HepG2 (cell line): ENCODE results near the gene ID4. TPM values are rescaled to one million over a fixed set of nuclear protein-coding genes. Genes with fewer than 3 reads are reported as not detected.

Source experiments
- ATAC-seq: fragments of 200-7000 bp; cut with Tn5 transposase; 3 replicates; pipeline ENCODE4 v1.9.1; 2020; ENCODE audit warnings: mild to moderate bottlenecking, moderate library complexity
- BruUV-seq: library from RNA; stranded (reverse); fragments of 400-500 nt; replicated peaks from 2 replicates; lab custom pipeline; 2021; lab: Mats Ljungman, UMichigan
- CTCF ChIA-PET: fragments of 300-600 bp; formaldehyde crosslinking; extraction: SDS; loops from one replicate; lab custom pipeline; 2021; ENCODE audit warnings: low total read pairs, inconsistent platforms, low intra/inter-chr PET ratio; lab: Yijun Ruan, JAX
- POLR2A ChIA-PET: fragments of 350-600 bp; sonication (Branson Sonifier 250); formaldehyde crosslinking; loops from one replicate; lab custom pipeline; 2020; ENCODE audit warnings: antibody characterized with exemption, inconsistent platforms; lab: Yijun Ruan, JAX
- DNase-seq: peaks from one replicate; pipeline ENCODE4 v3.0.0-alpha.2; 2015; ENCODE audit warnings: low spot score
- FAIRE-seq: peaks from 3 replicates; lab custom pipeline; 2011; peaks lifted over from hg19 to GRCh38; lab: Jason Lieb, UNC
- H2AFZ ChIP-seq: one replicate; pipeline ENCODE4 v1.6.1; 2011; ENCODE audit warnings: low read length, inconsistent platforms
- H3K27ac ChIP-seq: fragments of 300-600 bp; 3 replicates; pipeline ENCODE4 v1.8.0; 2011; ENCODE audit warnings: mixed run types, mild to moderate bottlenecking, mixed read lengths, low read length, inconsistent platforms; ENCODE audit not compliant: insufficient read depth; ENCODE audit errors: extremely low read length
- H3K27me3 ChIP-seq, 2 experiments: fragments of 200-600 bp in 1 of 2; 2 replicates in 1 of 2; 3 replicates in 1 of 2; pipeline versions ENCODE4 v1.6.0 to v1.8.0; 2011; ENCODE audit warnings: low read length in 2 of 2, mild to moderate bottlenecking in 2 of 2, moderate library complexity in 2 of 2, inconsistent platforms in 1 of 2; ENCODE audit not compliant: insufficient read depth in 2 of 2, control insufficient read depth in 1 of 2
- H3K36me3 ChIP-seq, 2 experiments: fragments of 200-600 bp in 1 of 2; replicated peaks in 1 of 2; 2 replicates in 1 of 2; 3 replicates in 1 of 2; pipeline versions ENCODE4 v1.5.1 to v1.8.0; 2011; ENCODE audit warnings: low read length in 2 of 2, inconsistent platforms in 1 of 2; ENCODE audit not compliant: insufficient read depth in 2 of 2, control insufficient read depth in 1 of 2
- H3K4me1 ChIP-seq: 2 replicates; pipeline ENCODE4 v1.5.1; 2012; ENCODE audit warnings: low read length, inconsistent platforms; ENCODE audit not compliant: insufficient read depth
- H3K4me2 ChIP-seq: 2 replicates; pipeline ENCODE4 v1.6.0; 2011; ENCODE audit warnings: low read depth, low read length, inconsistent platforms
- H3K4me3 ChIP-seq, 3 experiments: fragments of 200-600 bp in 1 of 3; sonication (generic), shearing (Covaris generic) in 1 of 3; replicated peaks in 1 of 3; 2 replicates each; pipeline ENCODE4 v1.5.1; 2011 to 2016; ENCODE audit warnings: low read length in 3 of 3, inconsistent platforms in 2 of 3, low read depth in 2 of 3, mild to moderate bottlenecking in 2 of 3, control low read depth in 1 of 3, mixed read lengths in 1 of 3; ENCODE audit not compliant: insufficient read depth in 1 of 3
- H3K79me2 ChIP-seq: one replicate; pipeline ENCODE4 v1.6.1; 2011; ENCODE audit warnings: low read length, inconsistent platforms; ENCODE audit not compliant: insufficient read depth
- H3K9ac ChIP-seq: 2 replicates; pipeline ENCODE4 v1.6.0; 2011; ENCODE audit warnings: mild to moderate bottlenecking, low read depth, low read length, inconsistent platforms; ENCODE audit not compliant: insufficient read depth
- H3K9me3 ChIP-seq: 2 replicates; pipeline ENCODE4 v1.5.1; 2012; ENCODE audit warnings: mild to moderate bottlenecking, low read length
- H4K20me1 ChIP-seq: 2 replicates; pipeline ENCODE4 v1.6.0; 2011; ENCODE audit warnings: inconsistent platforms, mild to moderate bottlenecking, low read length, moderate library complexity; ENCODE audit not compliant: insufficient read depth
- ARNTL ChIP-seq: sonication (generic); formaldehyde crosslinking; IDR thresholded peaks from 2 replicates; pipeline ENCODE4 v1.4.0; 2020; ENCODE audit warnings: mild to moderate bottlenecking, missing genetic modification reagents
- CTCF ChIP-seq: sonication (generic); formaldehyde crosslinking; IDR thresholded peaks from 2 replicates; pipeline ENCODE4 v1.5.0; 2020; ENCODE audit warnings: mild to moderate bottlenecking, missing genetic modification reagents, moderate library complexity
- DMAP1 ChIP-seq: IDR thresholded peaks from 2 replicates; pipeline ENCODE4 v1.6.1; 2016
- DNMT1 ChIP-seq: sonication (generic); formaldehyde crosslinking; IDR thresholded peaks from 2 replicates; pipeline ENCODE4 v1.5.1; 2020; ENCODE audit warnings: mild to moderate bottlenecking, missing genetic modification reagents
- FOXO1 ChIP-seq: sonication (generic); formaldehyde crosslinking; IDR thresholded peaks from 2 replicates; pipeline ENCODE4 v1.4.0; 2020; ENCODE audit warnings: missing genetic modification reagents
- HNF1A ChIP-seq, 2 experiments: sonication (generic) in 1 of 2; formaldehyde crosslinking in 1 of 2; IDR thresholded peaks; 2 replicates each; pipeline versions ENCODE4 v1.4.0 to v1.6.1; 2016 to 2020; ENCODE audit warnings: borderline replicate concordance in 1 of 2, low read depth in 1 of 2, mild to moderate bottlenecking in 1 of 2, missing genetic modification reagents in 1 of 2
- JUND ChIP-seq: sonication (generic); formaldehyde crosslinking; IDR thresholded peaks from 2 replicates; pipeline ENCODE4 v1.8.0; 2022; ENCODE audit warnings: mild to moderate bottlenecking, missing genetic modification reagents
- SALL1 ChIP-seq: sonication (generic); formaldehyde crosslinking; IDR thresholded peaks from 2 replicates; pipeline ENCODE4 v1.8.0; 2022; ENCODE audit warnings: mild to moderate bottlenecking, missing genetic modification reagents
- SETDB1 ChIP-seq: sonication (generic); formaldehyde crosslinking; IDR thresholded peaks from 2 replicates; pipeline ENCODE4 v1.5.1; 2020; ENCODE audit warnings: missing genetic modification reagents, mild to moderate bottlenecking, borderline replicate concordance
- SMC3 ChIP-seq: IDR thresholded peaks from 2 replicates; pipeline ENCODE4 v1.6.1; 2011; ENCODE audit warnings: low read length, improper control_type of control experiment
- TBP ChIP-seq: sonication (generic); formaldehyde crosslinking; IDR thresholded peaks from 2 replicates; pipeline ENCODE4 v1.5.0; 2020; ENCODE audit warnings: missing genetic modification reagents
- ZBTB37 ChIP-seq: sonication (generic); formaldehyde crosslinking; IDR thresholded peaks from 2 replicates; pipeline ENCODE4 v1.4.0; 2020; ENCODE audit warnings: mild to moderate bottlenecking, missing genetic modification reagents
- ZFP62 ChIP-seq: sonication (generic); formaldehyde crosslinking; IDR thresholded peaks from 2 replicates; pipeline ENCODE4 v1.4.0; 2020; ENCODE audit warnings: missing genetic modification reagents
- ZNF691 ChIP-seq: sonication (generic); formaldehyde crosslinking; IDR thresholded peaks from 2 replicates; pipeline ENCODE4 v1.4.0; 2020; ENCODE audit warnings: missing genetic modification reagents, low read depth, mild to moderate bottlenecking, borderline replicate concordance
- WGBS: methylation state at CpG from one replicate; pipeline ENCODE4 v1.1.6; 2017; ENCODE audit warnings: low lambda C conversion rate; 5-methylcytosine and 5-hydroxymethylcytosine counted together
- in situ Hi-C: cut with HindIII; loops from 2 replicates; pipeline ENCODE4 v1.10.0; 2017; ENCODE audit warnings: low pct_unique_long_range_greater_than_20kb; ENCODE audit not compliant: extremely low pct_ligation_motif_present
- intact Hi-C: fragments of 100-400 bp; cut with micrococcal nuclease; formaldehyde crosslinking; loops from one replicate; pipeline ENCODE4 v1.10.0; 2022; ENCODE audit not compliant: unreplicated experiment
- polyA plus RNA-seq, 8 experiments: library from polyadenylated mRNA; depleted of rRNA in 3 of 8; stranded (reverse) in 7 of 8; unstranded in 1 of 8; fragments of >200 nt; fragmentation: Illumina TruSeq in 4 of 8; extraction: Trizol in 4 of 8; gene quantifications; 2 replicates each; pipeline versions ENCODE4 v1.2.1 to v1.2.3, GENCODE V29; 2011 to 2016; ENCODE audit warnings: low read depth in 4 of 8, missing spikeins in 1 of 8, mixed read lengths in 1 of 8; ENCODE audit not compliant: insufficient read depth in 1 of 8
- total RNA-seq, 5 experiments: library from RNA; depleted of rRNA; stranded (reverse); fragments of >200 nt; fragmentation: Illumina TruSeq; extraction: Trizol; gene quantifications; 2 replicates each; pipeline ENCODE4 v1.2.3, GENCODE V29; 2016; ENCODE audit warnings: low read depth in 1 of 5

ID4 gene
- total and polyA plus RNA-seq, 2 of the 13 experiments (the other 11 are each of a cell fraction or from before 2014, with no cell fraction given): 0.20 to 0.44 TPM

- no peak for DNase-seq
- H3K4me1 ChIP-seq: peaks cover 32% of the 10 kb centered on the region
- in situ Hi-C loops (loop anchor here (25.0 kb wide), 1 partner anchor 1580 kb away; the partner anchor contains the start of gene DEK), intact Hi-C loops (no loop called here)
- CTCF ChIA-PET: no interaction called here
- no peak overlapping the region for H3K4me3 ChIP-seq
- no TSS peak for BruUV-seq
- H3K9me3 ChIP-seq: no peaks in the 10 kb centered on the region
- POLR2A ChIA-PET: no interaction called here
- FAIRE-seq: no peak
- no peak overlapping the region for H2AFZ ChIP-seq
- TF ChIP-seq HNF1A (IDR thresholded peaks at IDR 0.05; ENCODE audit: low read depth) (no peak), HNF1A (CRISPR knock-in tag; IDR thresholded peaks at IDR 0.05; ENCODE audit: borderline replicate concordance) (no peak), ARNTL (CRISPR knock-in tag) (no peak), JUND (CRISPR knock-in tag) (no peak), DNMT1 (CRISPR knock-in tag) (no peak), TBP (CRISPR knock-in tag) (no peak), SETDB1 (CRISPR knock-in tag) (no peak), ZBTB37 (CRISPR knock-in tag) (no peak), DMAP1 (CRISPR knock-in tag) (no peak), SMC3 (no peak), CTCF (CRISPR knock-in tag) (no peak), ZFP62 (no peak), ZNF691 (CRISPR knock-in tag) (no peak), FOXO1 (CRISPR knock-in tag) (no peak), SALL1 (CRISPR knock-in tag) (no peak)
- H3K36me3 ChIP-seq: no peaks in the 10 kb centered on the region
- H3K27ac ChIP-seq: no peak overlapping the region
- no peaks in the 10 kb centered on the region for H4K20me1 ChIP-seq
- H3K4me2 ChIP-seq: no peak overlapping the region
- no peak overlapping the region for H3K9ac ChIP-seq
- no peaks in the 10 kb centered on the region for H3K79me2 ChIP-seq
- ATAC-seq: no peak
- H3K27me3 ChIP-seq: no peaks in the 10 kb centered on the region; a peak in 1 of 5 replicates
- WGBS: 26% methylated on average over 4 of the region's 4 CpGs
These were observed 5.0 kb downstream of the ID4 start for GRCh38 chr6:19842030-19842615.
